ENCODE results near the gene AGPAT4. TPM values are rescaled to one million over a fixed set of nuclear protein-coding genes. Genes with fewer than 3 reads are reported as not detected.

The AGPAT4 gene
- total RNA-seq, 1 experiment from 2014 or later: 4.9 TPM

- no peak for DNase-seq (ENCODE audit: low read depth)
Observed at GRCh38 chr6:161290751-161291150, 16.9 kb upstream of the AGPAT4 start.

- peak; percentile 74 for DNase-seq (ENCODE audit: low read depth)
Observed at GRCh38 chr6:161284653-161285052, 10.8 kb upstream of the AGPAT4 start.

- DNase-seq (ENCODE audit: low read depth): no peak
Observed at GRCh38 chr6:161281092-161281491, 7.2 kb upstream of the AGPAT4 start.

GRCh38 chr6:161279677-161280415, 6.0 kb upstream of the AGPAT4 start:
- DNase-seq (ENCODE audit: low read depth): no peak

- DNase-seq (ENCODE audit: low read depth): no peak
Observed at GRCh38 chr6:161276605-161277155, 2.8 kb upstream of the AGPAT4 start.

GRCh38 chr6:161274898-161275297, 1.0 kb upstream of the AGPAT4 start:
- DNase-seq (ENCODE audit: low read depth): no peak

DNA sequence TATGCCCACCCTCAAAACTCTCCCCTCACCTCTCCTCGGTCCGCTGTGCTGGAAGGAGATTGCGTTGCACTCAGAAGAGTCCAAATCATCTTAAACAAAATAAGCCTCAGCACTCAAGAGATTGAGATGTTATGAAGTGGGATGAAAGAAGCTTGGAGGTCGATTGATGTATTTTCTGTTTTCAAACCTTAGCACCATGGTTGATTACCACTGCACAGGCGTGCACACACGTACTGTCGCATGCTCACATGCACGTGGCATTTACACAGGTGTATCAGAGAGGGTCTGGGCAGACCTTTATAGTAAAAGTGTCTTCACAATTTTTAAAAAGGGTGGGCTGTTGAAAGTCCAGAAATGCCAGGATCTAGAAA, 612 bp upstream of the AGPAT4 start:
- no peak for DNase-seq (ENCODE audit: low read depth)

DNA sequence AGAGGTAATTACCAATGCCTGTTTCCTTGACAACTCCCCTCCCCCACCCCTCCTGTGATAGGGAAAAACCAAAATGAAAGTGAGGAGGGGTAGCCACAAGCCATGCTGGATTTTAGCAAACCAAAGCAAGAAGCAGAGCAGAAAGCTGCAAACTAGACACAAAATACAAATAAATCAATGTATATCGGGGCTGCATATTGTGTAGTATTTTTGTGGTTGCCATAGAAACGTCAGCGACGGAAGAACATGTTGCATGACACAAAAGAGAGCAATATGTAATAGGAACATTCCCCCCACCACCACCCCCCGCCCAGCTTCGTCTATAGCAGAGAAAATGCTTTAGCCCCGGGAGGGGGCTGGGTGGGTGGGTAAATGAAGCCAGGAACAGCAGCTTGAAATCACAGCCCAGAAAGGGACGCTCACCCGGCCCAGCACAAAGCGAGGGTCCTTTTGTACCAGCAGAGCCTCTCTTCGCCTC, 548 bp downstream of the AGPAT4 start:
- peak; percentile 35 for DNase-seq (ENCODE audit: low read depth)

GRCh38 chr6:161272635-161273273, 1.1 kb downstream of the AGPAT4 start:
- DNase-seq (ENCODE audit: low read depth): peak; percentile 35

GRCh38 chr6:161271343-161272030, 2.4 kb downstream of the AGPAT4 start:
- no peak for DNase-seq (ENCODE audit: low read depth)

- no peak for DNase-seq (ENCODE audit: low read depth)
Observed at GRCh38 chr6:161270116-161270515, 3.7 kb downstream of the AGPAT4 start.

DNA sequence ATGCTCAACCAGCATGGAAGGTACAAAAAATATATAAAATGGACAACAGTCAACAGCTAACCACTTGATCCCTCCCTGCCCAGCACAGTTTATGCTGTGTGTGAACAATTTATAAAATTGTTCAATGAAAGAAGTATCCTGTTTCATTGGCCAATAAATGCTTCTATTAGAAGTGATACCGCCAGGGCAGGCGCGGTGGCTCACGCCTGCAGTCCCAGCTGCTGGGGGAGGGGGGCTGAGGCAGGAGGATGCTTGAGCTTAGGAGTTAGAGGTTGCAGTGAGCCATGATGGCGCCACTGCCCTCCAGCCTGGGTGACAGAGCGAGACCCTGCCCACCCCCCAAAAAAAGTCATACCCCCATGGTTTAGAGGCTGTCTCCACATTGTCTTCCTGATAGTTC, 4.6 kb downstream of the AGPAT4 start:
- no peak for DNase-seq (ENCODE audit: low read depth)

GRCh38 chr6:161268531-161269210, 5.2 kb downstream of the AGPAT4 start:
- no peak for DNase-seq (ENCODE audit: low read depth)

DNA sequence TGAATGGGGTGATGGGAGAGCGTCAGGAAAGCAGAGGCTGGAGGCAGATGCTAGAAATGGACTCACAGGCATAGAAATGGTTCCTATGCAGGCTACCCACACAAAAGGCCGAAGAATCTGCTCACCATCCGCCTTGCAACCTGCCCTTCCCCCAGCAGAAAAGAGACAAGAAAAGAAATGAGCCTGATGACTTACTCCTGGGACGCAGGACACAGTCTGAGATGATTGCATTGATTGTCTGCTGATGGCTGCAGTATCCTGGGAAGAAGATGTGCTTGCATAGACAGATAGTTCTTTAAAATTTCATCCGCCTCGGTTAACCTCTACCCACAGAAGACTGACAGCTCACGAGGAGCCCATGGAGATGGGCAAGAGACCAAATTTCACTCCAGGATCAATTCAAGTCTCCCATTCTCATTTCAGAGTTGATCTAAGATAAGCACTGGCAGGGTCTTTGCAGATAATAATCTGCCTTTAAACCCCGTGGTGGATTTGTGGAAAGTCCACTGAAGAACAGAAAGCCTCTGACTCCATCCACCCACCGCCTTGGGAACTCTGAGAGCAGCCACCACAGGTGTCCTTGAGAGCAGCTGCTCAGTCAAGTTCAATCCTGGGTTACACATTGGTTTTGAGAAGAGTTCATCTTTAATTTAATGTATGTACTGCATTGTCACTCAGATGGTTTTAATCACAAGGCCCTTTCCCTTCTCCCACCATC, 7.2 kb downstream of the AGPAT4 start:
- DNase-seq (ENCODE audit: low read depth): no peak

DNA sequence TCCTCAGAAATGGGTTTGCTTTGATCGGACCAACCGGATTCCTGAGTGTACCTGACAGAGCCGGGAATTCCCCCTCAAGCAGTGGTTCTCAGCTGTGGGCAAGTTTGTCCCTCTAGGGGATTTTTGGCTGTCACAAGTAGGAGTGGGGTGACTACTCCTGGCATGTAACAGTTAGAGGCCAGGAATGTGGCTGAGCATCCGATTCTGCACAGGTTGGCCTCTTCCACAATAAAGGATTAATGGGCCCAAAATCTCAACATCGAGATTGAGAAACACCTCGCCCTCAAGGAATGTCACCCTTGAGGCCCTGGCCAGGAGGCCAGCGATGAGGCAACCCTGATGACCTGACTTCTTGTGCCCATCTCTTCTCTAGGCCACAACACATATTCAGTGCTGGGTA, 7.9 kb downstream of the AGPAT4 start:
- no peak for DNase-seq (ENCODE audit: low read depth)

DNA sequence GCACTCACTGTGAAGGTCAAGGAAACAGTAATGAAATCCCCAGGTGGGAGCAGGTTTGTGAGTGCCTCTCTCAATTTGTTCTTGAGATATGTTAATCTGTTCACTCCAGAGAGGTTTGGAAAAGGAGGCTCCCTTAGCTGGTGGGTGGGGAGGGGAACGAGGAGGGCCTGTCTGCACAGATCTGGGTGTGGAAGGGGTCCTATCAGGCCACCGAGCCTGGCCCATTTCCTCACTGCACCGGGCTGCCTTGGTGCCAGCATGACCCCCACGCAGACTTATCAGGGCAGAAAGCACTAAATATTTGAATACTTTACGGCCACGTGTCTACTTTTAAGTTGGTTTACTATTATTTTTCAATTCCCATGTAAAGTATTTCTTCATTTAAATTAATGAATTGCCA, 8.3 kb downstream of the AGPAT4 start:
- no peak for DNase-seq (ENCODE audit: low read depth)

DNA sequence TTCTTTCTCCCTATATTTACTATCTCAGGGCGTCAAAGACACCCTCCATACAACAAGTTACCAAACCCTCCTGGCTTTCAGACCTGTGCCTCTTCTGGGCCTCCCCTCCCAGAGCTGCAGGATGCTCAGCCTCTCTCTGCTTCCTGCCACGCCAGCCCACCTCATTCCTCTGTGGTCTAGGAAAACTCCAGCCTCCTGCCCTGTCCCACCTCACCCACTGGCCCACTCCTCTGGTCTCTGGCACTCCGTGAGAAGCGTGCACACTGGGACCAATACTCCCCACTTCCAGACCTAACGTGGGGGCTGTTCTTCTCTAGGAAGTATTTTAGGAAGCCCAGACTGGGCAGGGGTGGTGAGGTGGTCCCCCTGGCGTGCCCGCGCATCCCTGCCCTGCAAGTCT, 9.7 kb downstream of the AGPAT4 start:
- DNase-seq (ENCODE audit: low read depth): no peak

DNA sequence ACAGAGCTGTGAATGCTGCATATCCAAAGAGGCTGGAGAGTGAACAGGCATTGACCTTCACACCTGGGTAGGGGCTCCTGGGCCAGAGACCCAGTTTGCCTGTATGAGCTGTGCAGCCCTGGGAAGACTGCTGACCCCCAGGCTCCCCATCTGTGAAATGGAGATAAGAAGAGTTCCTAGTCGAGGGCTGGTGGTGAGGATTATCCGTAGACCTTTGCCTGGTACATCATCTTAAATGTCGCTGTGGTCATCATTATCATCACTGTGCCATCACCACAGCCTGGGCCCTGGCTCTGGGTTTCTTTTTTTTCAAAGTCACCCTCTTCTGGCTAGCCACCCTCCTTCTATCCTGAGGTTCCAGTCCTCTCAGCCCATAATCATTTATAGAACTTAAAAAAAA, 12.0 kb downstream of the AGPAT4 start:
- no peak for DNase-seq (ENCODE audit: low read depth)

DNA sequence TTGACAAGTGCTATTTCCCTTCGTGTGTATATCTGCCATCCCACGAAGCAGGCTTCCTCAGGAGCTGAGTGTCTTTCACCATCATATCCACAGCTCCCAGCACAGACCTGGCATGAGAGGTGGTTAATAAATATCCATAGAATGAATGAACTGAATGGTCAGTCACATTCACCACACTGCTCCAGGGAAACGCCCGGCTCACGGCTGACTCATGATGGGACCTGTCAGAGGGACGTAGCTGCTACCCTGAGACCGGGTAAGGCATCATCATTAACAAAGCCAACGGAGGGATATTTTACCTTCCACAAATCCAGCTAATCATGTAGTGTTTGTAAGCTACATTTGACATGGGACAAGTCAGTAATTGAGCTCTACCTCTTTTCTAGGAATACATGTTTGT, 12.5 kb downstream of the AGPAT4 start:
- DNase-seq (ENCODE audit: low read depth): peak; percentile 33

GRCh38 chr6:161259302-161259701, 14.6 kb downstream of the AGPAT4 start:
- no peak for DNase-seq (ENCODE audit: low read depth)

Measured in HT1080 (cell line).